Right hindlimb (tissue), 1 donor: ENCODE data around the gene NSUN4.
"Not testable (repeated sequence)": the region's sequence is repeated elsewhere in the genome, so short reads cannot be mapped to it uniquely, and the experiment has no call there.

Source experiments
- DNase-seq: peaks from one replicate; pipeline ENCODE4 v3.0.0-alpha.2; 2018

The NSUN4 gene

DNA sequence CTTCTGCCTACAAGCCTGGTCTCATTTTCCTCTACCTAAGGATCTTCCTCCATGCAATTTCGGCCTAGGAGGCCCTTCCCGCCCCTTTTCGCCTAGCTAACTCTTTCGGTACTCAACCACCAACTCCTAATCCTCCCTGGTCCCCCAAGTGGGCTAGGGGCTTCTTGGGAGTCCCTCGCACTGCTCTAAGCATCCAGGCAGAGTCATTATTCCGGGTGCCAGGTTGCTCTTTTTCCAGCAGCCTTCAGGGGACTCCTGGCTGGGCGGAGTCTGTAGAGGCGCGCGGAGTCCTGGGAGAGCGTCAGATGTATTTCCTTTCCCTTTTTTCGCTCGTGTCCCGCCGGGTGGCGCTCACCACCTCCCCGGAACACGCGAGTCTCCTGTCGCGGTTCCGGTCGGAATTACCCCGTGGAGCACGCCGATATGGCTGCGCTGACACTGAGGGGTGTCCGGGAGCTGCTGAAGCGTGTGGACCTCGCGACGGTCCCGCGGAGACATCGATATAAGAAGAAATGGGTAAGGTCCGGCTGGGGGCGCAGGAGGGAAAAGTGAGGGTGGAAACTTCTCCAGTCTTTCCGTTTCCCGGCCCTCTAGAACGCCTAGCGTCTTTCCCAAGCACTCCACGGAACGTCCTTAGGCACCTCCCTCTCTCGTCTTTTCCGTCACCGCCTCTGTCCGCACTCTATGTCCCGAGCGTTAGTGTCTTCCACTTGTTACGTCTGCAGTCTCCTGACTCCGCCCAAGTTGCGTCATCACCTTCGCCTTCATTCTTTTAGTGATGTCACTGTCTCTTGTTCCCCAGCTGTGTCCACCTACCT, at the start of gene NSUN4:
Gene NSUN4, plus strand, starts transcription at position 404 of the 818 bp plus-strand sequence. Its CDS starts 20 bp downstream, at position 424.
- DNase-seq = peak; percentile 95

DNA sequence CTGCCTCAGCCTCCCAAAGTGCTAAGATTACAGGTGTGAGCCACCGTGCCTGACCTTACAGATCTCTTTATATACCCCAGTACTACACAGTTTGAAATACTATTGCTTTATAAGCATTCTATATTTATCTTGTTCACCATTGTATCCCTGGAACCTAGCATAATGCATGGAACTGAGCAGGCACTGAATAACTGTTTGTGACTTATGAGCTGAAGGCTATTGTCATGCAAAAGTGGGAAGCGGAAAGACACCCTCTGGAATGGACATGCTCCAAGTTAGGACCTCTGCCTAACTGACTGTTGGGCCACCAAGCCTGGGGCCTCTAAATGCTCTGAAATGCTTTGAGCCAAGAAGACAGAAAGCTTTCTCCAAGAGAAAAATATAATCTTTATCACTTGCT, 45.3 kb upstream of the NSUN4 start:
- DNase-seq = no peak

- DNase-seq = no peak
Observed at GRCh38 chr1:46298387-46298786, 42.2 kb upstream of the NSUN4 start.

GRCh38 chr1:46300673-46301405, 39.8 kb upstream of the NSUN4 start:
- DNase-seq = peak; percentile 48

- no peak for DNase-seq
Observed at GRCh38 chr1:46301406-46301807, 39.2 kb upstream of the NSUN4 start.

GRCh38 chr1:46301808-46302640, 38.6 kb upstream of the NSUN4 start:
- peak; percentile 75 for DNase-seq

- no peak for DNase-seq
Observed at GRCh38 chr1:46302641-46303037, 38.0 kb upstream of the NSUN4 start.

DNA sequence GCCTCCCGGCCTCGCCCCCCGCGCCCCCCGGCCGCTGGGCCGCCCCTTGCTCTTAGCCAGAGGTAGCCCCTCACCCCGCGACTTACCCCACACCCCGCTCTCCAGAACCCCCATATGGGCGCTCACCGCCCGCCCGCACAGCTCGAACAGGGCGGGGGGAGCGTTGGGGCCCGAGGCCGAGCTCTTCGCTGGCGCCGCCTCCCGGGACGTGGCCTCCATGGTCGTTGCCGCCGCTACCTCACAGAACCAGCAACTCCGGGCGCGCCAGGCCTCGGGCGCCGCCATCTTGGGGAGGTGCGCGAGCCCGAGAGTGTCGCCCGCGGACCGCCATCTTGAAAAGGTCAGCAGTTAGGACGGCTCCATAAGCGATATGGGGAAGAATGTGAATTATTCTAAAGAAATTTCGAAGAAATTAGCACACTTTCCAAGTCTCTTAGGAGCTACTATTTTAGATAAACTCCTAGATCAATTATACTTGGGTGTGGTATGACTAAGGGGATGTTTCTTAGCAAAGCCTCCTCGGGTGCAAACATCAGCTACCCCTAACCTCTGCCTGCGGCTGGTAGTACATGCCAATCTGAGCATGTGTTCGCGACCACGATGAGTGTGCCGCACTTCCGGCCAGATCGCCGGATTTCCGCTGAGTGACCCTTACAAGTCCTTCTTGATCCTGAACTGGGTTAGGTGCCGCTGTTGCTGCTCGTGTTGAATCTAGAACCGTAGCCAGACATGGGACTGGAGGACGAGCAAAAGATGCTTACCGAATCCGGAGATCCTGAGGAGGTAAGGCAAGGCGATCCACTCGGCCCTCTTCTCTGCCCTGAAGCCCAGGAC, 37.4 kb upstream of the NSUN4 start, which contains the start of the genes LRRC41 and UQCRH:
Gene LRRC41, minus strand, starts transcription at position 579 of the 834 bp plus-strand sequence. Its CDS starts 294 bp downstream, at position 285.
Gene UQCRH, plus strand, starts transcription at position 661 of the 834 bp plus-strand sequence. Its CDS starts 69 bp downstream, at position 730.
- DNase-seq = peak; percentile 96

GRCh38 chr1:46303872-46304326, 36.7 kb upstream of the NSUN4 start:
- no peak for DNase-seq

GRCh38 chr1:46306159-46306530, 34.5 kb upstream of the NSUN4 start:
- no peak for DNase-seq

DNA sequence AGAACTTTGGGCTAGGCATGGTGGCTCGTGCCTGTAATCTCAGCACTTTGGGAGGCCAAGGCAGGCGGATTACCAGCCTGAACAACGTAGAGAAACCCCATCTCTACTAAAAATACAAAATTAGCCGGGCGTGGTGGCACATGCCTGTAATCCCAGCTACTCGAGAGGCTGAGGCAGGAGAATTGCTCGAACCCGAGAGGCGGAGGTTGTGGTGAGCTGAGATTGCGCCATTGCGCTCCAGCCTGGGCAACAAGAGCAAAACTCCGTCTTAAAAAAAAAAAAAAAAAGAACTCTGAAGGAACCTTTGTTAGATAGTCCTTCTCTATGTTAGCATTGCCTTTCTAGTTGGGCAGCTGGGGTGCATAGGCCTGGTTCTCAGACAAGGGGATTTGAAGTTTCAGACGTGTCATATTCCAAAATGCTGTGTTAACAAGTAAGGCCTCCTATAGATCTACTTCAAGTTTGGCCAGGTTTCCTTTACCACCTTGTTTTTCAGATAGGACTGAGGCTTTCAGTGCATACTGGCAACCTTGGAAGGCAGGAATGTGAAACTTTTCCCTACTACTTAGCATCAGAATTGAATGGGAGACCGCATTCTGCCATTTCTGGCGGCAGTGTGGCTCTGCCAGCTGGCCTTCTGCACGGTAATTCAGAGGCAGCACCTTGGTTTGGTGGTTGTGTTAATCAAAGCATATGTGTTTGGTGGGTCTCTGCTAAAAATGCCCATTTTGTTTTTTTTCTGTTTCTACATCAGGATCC, 31.0 kb upstream of the NSUN4 start:
- DNase-seq = no peak

DNA sequence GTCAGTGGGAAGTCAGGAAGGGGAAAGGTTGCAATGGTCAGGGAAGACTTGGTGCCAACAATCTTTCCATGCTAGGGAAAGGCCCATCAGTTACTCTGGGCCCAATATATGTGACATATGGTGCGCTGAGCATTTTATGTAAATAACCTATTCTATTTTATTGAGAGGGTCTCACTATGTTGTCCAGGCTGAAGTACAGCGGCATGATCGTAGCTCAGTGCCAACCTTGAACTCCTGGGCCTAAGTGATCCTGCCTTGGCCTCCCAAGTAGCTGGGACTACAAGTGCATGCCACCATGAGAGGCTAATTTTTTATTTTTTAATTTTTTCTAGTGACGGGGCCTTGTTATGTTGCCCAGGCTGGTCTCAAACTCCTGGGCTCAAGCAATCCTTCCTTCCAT, 30.3 kb upstream of the NSUN4 start:
- no peak for DNase-seq

DNA sequence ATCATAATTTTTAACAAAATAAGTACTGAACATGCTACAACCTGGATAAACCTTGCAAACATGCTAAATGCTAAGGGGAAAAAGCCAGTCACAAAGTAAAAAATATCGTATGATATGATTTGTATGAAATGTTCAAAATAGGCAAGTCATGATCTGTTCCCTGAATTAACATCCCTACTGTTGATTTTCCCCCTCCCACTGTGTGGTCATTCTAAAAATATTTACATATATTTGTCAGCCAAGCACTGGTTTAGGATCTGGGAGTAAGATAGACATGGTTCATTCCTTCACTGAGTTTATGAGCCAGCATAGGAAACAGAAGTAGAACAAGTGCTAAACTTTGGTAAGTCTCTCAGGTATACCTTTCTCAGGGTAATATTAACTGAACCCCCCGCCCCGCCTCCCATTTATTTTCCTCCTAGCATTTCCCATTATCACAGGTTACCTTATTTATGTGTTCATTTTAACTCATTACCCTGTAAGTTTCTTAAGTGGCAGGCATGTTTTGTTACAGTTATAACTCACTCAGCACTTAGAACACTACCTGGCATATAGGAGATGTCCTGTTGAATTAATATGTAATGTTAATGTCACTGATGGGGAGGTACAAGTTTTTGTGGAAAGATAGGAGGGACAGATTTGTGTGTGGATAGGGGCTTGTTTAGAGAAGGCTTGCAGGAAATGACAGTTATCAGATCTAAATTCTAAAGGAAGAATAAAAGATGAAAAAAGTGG, 24.8 kb upstream of the NSUN4 start:
- DNase-seq = no peak

DNA sequence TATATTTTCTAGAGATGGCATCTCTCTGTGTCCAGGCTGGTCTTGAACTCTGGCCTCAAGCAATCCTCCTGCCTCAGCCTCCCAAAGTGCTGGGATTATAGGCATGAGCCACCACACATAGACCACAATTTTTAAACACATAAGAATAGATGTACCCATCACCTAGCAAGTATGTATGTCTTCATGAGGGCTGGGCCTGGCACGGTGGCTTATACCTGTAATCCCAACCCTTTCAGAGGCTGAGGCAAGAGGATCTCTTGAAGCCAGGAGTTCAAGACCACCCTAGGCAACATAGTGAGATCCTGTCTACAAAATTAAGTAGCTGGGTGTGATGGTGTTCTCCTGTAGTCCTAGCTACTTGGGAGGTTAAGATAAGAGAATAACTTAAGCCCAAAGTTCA, 23.3 kb upstream of the NSUN4 start:
- no peak for DNase-seq

DNA sequence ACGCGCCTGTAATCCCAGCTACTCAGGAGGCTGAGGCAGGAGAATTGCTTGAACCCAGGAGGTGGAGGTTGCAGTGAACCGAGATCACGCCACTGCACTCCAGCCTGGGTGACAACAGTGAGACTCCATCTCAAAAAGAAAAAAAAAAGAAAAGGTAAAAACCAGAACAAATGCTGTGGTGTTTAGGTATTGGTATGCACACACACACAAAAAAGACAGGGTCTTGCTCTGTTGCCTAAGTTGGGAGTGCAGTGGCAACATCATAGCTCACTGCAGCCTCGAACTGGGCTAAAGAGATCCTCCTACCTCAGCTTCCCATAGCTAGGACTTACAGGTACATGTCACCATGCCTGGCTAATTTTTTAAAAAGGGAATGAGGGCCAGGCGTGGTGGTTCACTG, 21.3 kb upstream of the NSUN4 start:
- not testable (repeated sequence) for DNase-seq

GRCh38 chr1:46319960-46320914, 20.4 kb upstream of the NSUN4 start:
- DNase-seq = not testable (repeated sequence)

GRCh38 chr1:46322191-46322590, 18.4 kb upstream of the NSUN4 start:
- not testable (repeated sequence) for DNase-seq

- DNase-seq = not testable (repeated sequence)
Observed at GRCh38 chr1:46325285-46326076, 15.1 kb upstream of the NSUN4 start.
